Suprapubic skin (tissue), 4 donors: Measurements from ENCODE around the gene VASN. TPM values are rescaled to one million over a fixed set of nuclear protein-coding genes. Genes with fewer than 3 reads are reported as not detected.

Experiments used
- DNase-seq, 2 donors: peaks; one replicate each; pipeline ENCODE4 v3.0.0-alpha.2; 2019; ENCODE audit warnings: low spot score in 2 of 2
- H3K27ac ChIP-seq: fragments of 200-600 bp; sonication (generic); one replicate; pipeline ENCODE4 v1.5.1; 2019
- H3K27me3 ChIP-seq: fragments of 200-600 bp; sonication (generic); one replicate; pipeline ENCODE4 v1.5.1; 2019
- H3K36me3 ChIP-seq: fragments of 200-600 bp; sonication (generic); one replicate; pipeline ENCODE4 v1.5.1; 2019
- H3K4me1 ChIP-seq: fragments of 200-600 bp; sonication (generic); one replicate; pipeline ENCODE4 v1.5.1; 2019
- H3K4me3 ChIP-seq: fragments of 200-600 bp; sonication (generic); one replicate; pipeline ENCODE4 v1.5.1; 2019; ENCODE audit warnings: mild to moderate bottlenecking
- H3K9me3 ChIP-seq: fragments of 200-600 bp; sonication (generic); one replicate; pipeline ENCODE4 v1.5.1; 2019
- EP300 ChIP-seq: sonication (generic); formaldehyde crosslinking; IDR thresholded peaks from one replicate; pipeline ENCODE4 v1.6.1; 2017; ENCODE audit warnings: antibody characterized with exemption
- POLR2A ChIP-seq, 2 donors: fragments of 450-650 bp; IDR thresholded peaks; one replicate each; pipeline ENCODE4 v1.6.1; 2017; ENCODE audit warnings: antibody characterized with exemption in 2 of 2, mild to moderate bottlenecking in 2 of 2, moderate library complexity in 2 of 2
- POLR2AphosphoS5 ChIP-seq, 3 donors: sonication (generic); formaldehyde crosslinking; IDR thresholded peaks; one replicate each; pipeline ENCODE4 v1.6.1; 2017; ENCODE audit warnings: antibody characterized with exemption in 3 of 3
- WGBS: methylation state at CpG from one replicate; pipeline ENCODE4 v1.1.5; 2018; 5-methylcytosine and 5-hydroxymethylcytosine counted together
- total RNA-seq, 4 donors: library from RNA; depleted of rRNA; stranded (reverse); fragments of >200 nt; gene quantifications; one replicate each; pipeline ENCODE4 v1.1.0, GENCODE V29; 2016
- TF ChIP-seq, protein P1 (sequence below), 2 donors: fragments of 200-600 bp in 1 of 2; fragments of 450-650 bp in 1 of 2; sonication (generic) in 1 of 2; IDR thresholded peaks; one replicate each; pipeline ENCODE4 v1.5.1; 2016 to 2019; ENCODE audit warnings: antibody characterized with exemption in 2 of 2, mild to moderate bottlenecking in 1 of 2, moderate library complexity in 1 of 2

Gene VASN
- total RNA-seq, 4 donors from 2014 or later, result 10.8 to 23.3 (median 22.3) TPM

DNA sequence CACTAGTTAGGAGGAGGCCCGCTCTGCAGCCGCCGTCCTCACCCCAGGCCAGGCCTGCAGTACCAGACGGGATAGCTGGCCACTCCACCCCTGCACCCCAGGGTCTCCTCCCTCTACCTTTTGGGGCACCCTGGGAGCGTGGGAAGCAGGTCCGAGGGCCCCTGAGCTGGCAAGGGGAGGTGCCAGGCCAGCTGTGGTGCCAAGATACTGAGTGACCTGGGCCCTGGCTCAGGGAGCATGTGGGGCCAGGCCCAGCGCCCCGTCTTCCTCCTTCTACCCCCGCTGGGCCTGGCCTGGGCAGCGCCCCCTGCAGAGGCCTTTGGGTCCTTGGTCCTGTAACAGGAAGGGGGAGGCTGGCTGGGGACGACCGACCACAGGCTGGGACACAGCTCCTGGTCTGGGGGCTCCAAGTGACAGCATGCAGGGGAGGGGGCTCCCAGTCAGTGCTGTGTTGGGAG lies 33.5 kb upstream of the VASN start:
- 75% methylated on average over 6 of the region's 12 CpGs for WGBS
- Histone ChIP-seq H3K9me3 (no peaks in the 10 kb centered on the region), H3K27me3 (no peaks in the 10 kb centered on the region), H3K4me1 (peaks cover 4% of the 10 kb centered on the region), H3K36me3 (peaks cover 46% of the 10 kb centered on the region), H3K27ac (no peak overlapping the region), H3K4me3 (no peak overlapping the region)
- TF ChIP-seq EP300 (no peak), POLR2AphosphoS5 (IDR thresholded peaks at IDR 0.05) (no peak), POLR2A (IDR thresholded peaks at IDR 0.05) (no peak)
- TF ChIP-seq, protein P1, sequence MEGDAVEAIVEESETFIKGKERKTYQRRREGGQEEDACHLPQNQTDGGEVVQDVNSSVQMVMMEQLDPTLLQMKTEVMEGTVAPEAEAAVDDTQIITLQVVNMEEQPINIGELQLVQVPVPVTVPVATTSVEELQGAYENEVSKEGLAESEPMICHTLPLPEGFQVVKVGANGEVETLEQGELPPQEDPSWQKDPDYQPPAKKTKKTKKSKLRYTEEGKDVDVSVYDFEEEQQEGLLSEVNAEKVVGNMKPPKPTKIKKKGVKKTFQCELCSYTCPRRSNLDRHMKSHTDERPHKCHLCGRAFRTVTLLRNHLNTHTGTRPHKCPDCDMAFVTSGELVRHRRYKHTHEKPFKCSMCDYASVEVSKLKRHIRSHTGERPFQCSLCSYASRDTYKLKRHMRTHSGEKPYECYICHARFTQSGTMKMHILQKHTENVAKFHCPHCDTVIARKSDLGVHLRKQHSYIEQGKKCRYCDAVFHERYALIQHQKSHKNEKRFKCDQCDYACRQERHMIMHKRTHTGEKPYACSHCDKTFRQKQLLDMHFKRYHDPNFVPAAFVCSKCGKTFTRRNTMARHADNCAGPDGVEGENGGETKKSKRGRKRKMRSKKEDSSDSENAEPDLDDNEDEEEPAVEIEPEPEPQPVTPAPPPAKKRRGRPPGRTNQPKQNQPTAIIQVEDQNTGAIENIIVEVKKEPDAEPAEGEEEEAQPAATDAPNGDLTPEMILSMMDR (IDR thresholded peaks at IDR 0.05), result no peak
- DNase-seq, result no peak

GRCh38 chr16:4338712-4339299 lies 32.8 kb upstream of the VASN start:
- Histone ChIP-seq H3K9me3 (no peaks in the 10 kb centered on the region), H3K36me3 (peaks cover 44% of the 10 kb centered on the region), H3K27ac (no peak overlapping the region), H3K27me3 (no peaks in the 10 kb centered on the region), H3K4me1 (peaks cover 4% of the 10 kb centered on the region), H3K4me3 (no peak overlapping the region)
- TF ChIP-seq POLR2AphosphoS5 (IDR thresholded peaks at IDR 0.05) (no peak), POLR2A (IDR thresholded peaks at IDR 0.05) (no peak), EP300 (no peak)
- TF ChIP-seq, protein P1 (IDR thresholded peaks at IDR 0.05), result no peak
- no peak for DNase-seq
- 87% methylated on average over 8 of the region's 10 CpGs for WGBS

GRCh38 chr16:4339455-4339854 lies 32.2 kb upstream of the VASN start:
- WGBS, result 72% methylated on average over 10 of the region's 10 CpGs
- Histone ChIP-seq H3K36me3 (peaks cover 44% of the 10 kb centered on the region), H3K9me3 (no peaks in the 10 kb centered on the region), H3K27me3 (no peaks in the 10 kb centered on the region), H3K4me3 (no peak overlapping the region), H3K27ac (no peak overlapping the region), H3K4me1 (peaks cover 4% of the 10 kb centered on the region)
- no peak for TF ChIP-seq POLR2AphosphoS5 (IDR thresholded peaks at IDR 0.05)
- TF ChIP-seq POLR2A (IDR thresholded peaks at IDR 0.05), result no peak
- TF ChIP-seq, protein P1 (IDR thresholded peaks at IDR 0.05), result no peak
- no peak for TF ChIP-seq EP300
- no peak for DNase-seq

DNA sequence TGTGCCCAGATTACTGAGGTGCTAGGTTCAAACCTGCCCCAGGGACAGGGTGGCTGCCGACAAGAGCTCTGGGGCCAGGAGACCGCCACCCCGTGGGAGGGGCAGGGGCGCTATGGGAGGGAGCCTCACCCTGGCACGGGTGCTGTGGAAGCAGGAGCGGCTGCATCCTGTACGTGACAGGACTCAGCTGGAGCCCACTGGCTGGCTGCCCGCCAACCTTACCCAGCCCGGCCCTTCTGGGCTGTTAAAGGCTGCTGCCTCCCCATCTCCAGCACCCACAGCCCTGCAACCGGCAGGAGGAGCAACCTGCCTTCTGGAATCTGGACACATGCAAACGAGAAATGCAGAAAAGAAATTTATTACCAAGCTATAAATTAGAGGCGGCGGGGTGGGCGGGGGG lies 31.7 kb upstream of the VASN start:
- H3K27me3 ChIP-seq, result no peaks in the 10 kb centered on the region
- peaks cover 44% of the 10 kb centered on the region for H3K36me3 ChIP-seq
- no peak overlapping the region for H3K27ac ChIP-seq
- no peaks in the 10 kb centered on the region for H3K9me3 ChIP-seq
- H3K4me3 ChIP-seq, result no peak overlapping the region
- H3K4me1 ChIP-seq, result peaks cover 7% of the 10 kb centered on the region
- TF ChIP-seq POLR2A (IDR thresholded peaks at IDR 0.05), result no peak
- no peak for TF ChIP-seq EP300
- no peak for TF ChIP-seq POLR2AphosphoS5 (IDR thresholded peaks at IDR 0.05)
- TF ChIP-seq, protein P1 (IDR thresholded peaks at IDR 0.05), result no peak
- WGBS, result 46% methylated on average over 8 of the region's 14 CpGs
- no peak for DNase-seq

- H3K36me3 ChIP-seq, result peaks cover 40% of the 10 kb centered on the region
- no peak for TF ChIP-seq POLR2AphosphoS5 (IDR thresholded peaks at IDR 0.05)
- H3K27me3 ChIP-seq, result no peaks in the 10 kb centered on the region
- H3K27ac ChIP-seq, result no peak overlapping the region
- no peak overlapping the region for H3K4me3 ChIP-seq
- H3K9me3 ChIP-seq, result no peaks in the 10 kb centered on the region
- peaks cover 11% of the 10 kb centered on the region for H3K4me1 ChIP-seq
- 96% methylated on average over 3 of the region's 6 CpGs for WGBS
- DNase-seq, result no peak
Measured at GRCh38 chr16:4340443-4340842, 31.2 kb upstream of the VASN start.

DNA sequence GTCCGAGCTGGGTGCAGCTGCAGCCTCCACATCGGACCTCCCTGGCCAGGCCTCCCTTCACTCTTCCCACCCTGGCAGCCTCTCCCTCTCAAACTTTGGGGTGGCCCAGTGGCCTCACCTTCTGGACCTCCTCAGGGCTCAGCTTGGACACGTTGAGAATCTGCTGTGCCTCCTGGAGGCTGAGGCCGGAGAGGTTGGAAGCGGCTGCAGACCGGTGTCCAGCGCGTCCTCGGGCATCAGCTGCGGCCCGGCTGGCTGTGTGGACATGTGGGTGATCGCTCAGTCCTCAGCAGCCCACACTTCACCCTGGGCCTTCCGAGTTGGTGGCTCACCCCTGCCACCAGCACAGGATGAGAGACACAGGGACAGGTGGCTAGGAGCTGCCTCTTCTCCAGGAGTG lies 30.4 kb upstream of the VASN start:
- no peak overlapping the region for H3K27ac ChIP-seq
- DNase-seq, result no peak
- H3K36me3 ChIP-seq, result peaks cover 34% of the 10 kb centered on the region
- peaks cover 15% of the 10 kb centered on the region for H3K4me1 ChIP-seq
- H3K9me3 ChIP-seq, result no peaks in the 10 kb centered on the region
- no CpG with 5 or more reads among the region's 13 CpGs for WGBS
- TF ChIP-seq, protein P1 (IDR thresholded peaks at IDR 0.05), result no peak
- TF ChIP-seq POLR2AphosphoS5 (IDR thresholded peaks at IDR 0.05) (no peak), POLR2A (IDR thresholded peaks at IDR 0.05) (no peak), EP300 (no peak)
- H3K27me3 ChIP-seq, result no peaks in the 10 kb centered on the region
- no peak overlapping the region for H3K4me3 ChIP-seq
